IMR-90 (cell line): Measurements from ENCODE around the gene TRIM33. TPM values are rescaled to one million over a fixed set of nuclear protein-coding genes. Genes with fewer than 3 reads are reported as not detected.

Experiments
- ATAC-seq: fragments of 200-7000 bp; cut with Tn5 transposase; 2 replicates; pipeline ENCODE4 v1.9.1; 2020; ENCODE audit warnings: low read depth, mild to moderate bottlenecking, moderate library complexity
- BruUV-seq: library from RNA; stranded (reverse); fragments of 400-500 nt; replicated peaks from 2 replicates; lab custom pipeline; 2021; lab: Mats Ljungman, UMichigan
- CTCF ChIA-PET: fragments of 300-600 bp; formaldehyde crosslinking; extraction: SDS; loops from one replicate; lab custom pipeline; 2021; ENCODE audit warnings: antibody characterized with exemption; lab: Yijun Ruan, JAX
- POLR2A ChIA-PET: fragments of 300-600 bp; sonication (Branson Sonifier 250); formaldehyde crosslinking; loops from one replicate; lab custom pipeline; 2022; ENCODE audit warnings: antibody characterized with exemption; ENCODE audit not compliant: unreplicated experiment; lab: Charles Lee
- DNase-seq: peaks from one replicate; pipeline ENCODE4 v3.0.0; 2013
- H2AFZ ChIP-seq: replicated peaks from 2 replicates; pipeline ENCODE3; 2013; ENCODE audit warnings: low read length, mild to moderate bottlenecking; ENCODE audit not compliant: poor library complexity
- H2AK5ac ChIP-seq: 2 replicates; pipeline ENCODE4 v1.6.1; 2013; ENCODE audit warnings: low read depth, low read length, inconsistent platforms
- H2AK9ac ChIP-seq: replicated peaks from 2 replicates; pipeline ENCODE3; 2013; ENCODE audit warnings: mild to moderate bottlenecking, low read depth, low read length, moderate library complexity; ENCODE audit not compliant: poor library complexity
- H2BK120ac ChIP-seq: 2 replicates; pipeline ENCODE4 v1.6.1; 2013; ENCODE audit warnings: low read depth, low read length, inconsistent platforms
- H2BK15ac ChIP-seq: 3 replicates; pipeline ENCODE4 v1.6.1; 2013; ENCODE audit warnings: low read depth, low read length, inconsistent platforms
- H2BK20ac ChIP-seq: 2 replicates; pipeline ENCODE4 v1.6.1; 2013; ENCODE audit warnings: low read depth, mild to moderate bottlenecking, inconsistent platforms, low read length, moderate library complexity
- H2BK5ac ChIP-seq: 2 replicates; pipeline ENCODE4 v1.6.1; 2013; ENCODE audit warnings: mild to moderate bottlenecking, low read depth, low read length, inconsistent platforms; ENCODE audit not compliant: poor library complexity, severe bottlenecking
- H3K14ac ChIP-seq: replicated peaks from 2 replicates; pipeline ENCODE4 v1.6.1; 2013; ENCODE audit warnings: low read depth, low read length, inconsistent platforms
- H3K18ac ChIP-seq: 2 replicates; pipeline ENCODE4 v1.6.1; 2013; ENCODE audit warnings: low read depth, low read length, control low read depth
- H3K23ac ChIP-seq: 2 replicates; pipeline ENCODE4 v1.6.1; 2013; ENCODE audit warnings: low read depth, low read length, inconsistent platforms
- H3K27ac ChIP-seq: 2 replicates; pipeline ENCODE4 v1.5.1; 2013; ENCODE audit warnings: mild to moderate bottlenecking, control low read depth, low read length; ENCODE audit not compliant: insufficient read depth
- H3K27me3 ChIP-seq: 2 replicates; pipeline ENCODE4 v1.6.1; 2013; ENCODE audit warnings: low read length; ENCODE audit not compliant: control insufficient read depth, insufficient read depth
- H3K36me3 ChIP-seq: 2 replicates; pipeline ENCODE4 v1.6.1; 2013; ENCODE audit warnings: low read length, mixed read lengths; ENCODE audit not compliant: control insufficient read depth, insufficient read depth
- H3K4ac ChIP-seq: 2 replicates; pipeline ENCODE4 v1.6.1; 2013; ENCODE audit warnings: low read depth, low read length, inconsistent platforms
- H3K4me1 ChIP-seq: 2 replicates; pipeline ENCODE4 v1.6.1; 2013; ENCODE audit warnings: low read length, mixed read lengths; ENCODE audit not compliant: control insufficient read depth, insufficient read depth
- H3K4me2 ChIP-seq: 2 replicates; pipeline ENCODE4 v1.6.1; 2013; ENCODE audit warnings: low read depth, mild to moderate bottlenecking, control low read depth, low read length, moderate library complexity
- H3K4me3 ChIP-seq: 2 replicates; pipeline ENCODE4 v1.5.1; 2013; ENCODE audit warnings: low read depth, mild to moderate bottlenecking, control low read depth, low read length, moderate library complexity; ENCODE audit not compliant: insufficient read depth
- H3K56ac ChIP-seq: 2 replicates; pipeline ENCODE4 v1.6.1; 2013; ENCODE audit warnings: low read length, inconsistent platforms; ENCODE audit not compliant: insufficient read depth; ENCODE audit errors: extremely low read depth
- H3K79me1 ChIP-seq, 2 experiments: 2 replicates each; pipeline ENCODE4 v1.6.1; 2013; ENCODE audit warnings: low read length in 2 of 2, inconsistent platforms in 1 of 2, low read depth in 1 of 2
- H3K9ac ChIP-seq: 2 replicates; pipeline ENCODE4 v1.6.1; 2013; ENCODE audit warnings: low read depth, low read length, control low read depth
- H3K9me1 ChIP-seq: 2 replicates; pipeline ENCODE4 v1.6.1; 2013; ENCODE audit warnings: low read length, inconsistent platforms; ENCODE audit not compliant: insufficient read depth
- H3K9me3 ChIP-seq: 2 replicates; pipeline ENCODE4 v1.6.1; 2013; ENCODE audit warnings: low read length; ENCODE audit not compliant: control insufficient read depth, insufficient read depth
- H4K20me1 ChIP-seq: 2 replicates; pipeline ENCODE4 v1.6.1; 2013; ENCODE audit warnings: low read length, inconsistent platforms; ENCODE audit not compliant: insufficient read depth
- H4K5ac ChIP-seq: 2 replicates; pipeline ENCODE4 v1.6.1; 2013; ENCODE audit warnings: mild to moderate bottlenecking, low read depth, low read length, control low read depth
- H4K8ac ChIP-seq, 2 experiments: 2 replicates each; pipeline ENCODE4 v1.6.1; 2013; ENCODE audit warnings: low read depth in 2 of 2, low read length in 2 of 2, control low read depth in 1 of 2, inconsistent platforms in 1 of 2
- H4K91ac ChIP-seq: 2 replicates; pipeline ENCODE4 v1.6.1; 2013; ENCODE audit warnings: low read depth, low read length, inconsistent platforms; ENCODE audit not compliant: insufficient read depth
- BHLHE40 ChIP-seq: fragments of 150-350 bp; IDR thresholded peaks from 2 replicates; pipeline ENCODE4 v1.6.1; 2016; ENCODE audit warnings: mild to moderate bottlenecking, low read depth, low read length
- CEBPB ChIP-seq: IDR thresholded peaks from 2 replicates; pipeline ENCODE4 v1.6.1; 2012; ENCODE audit warnings: low read depth, low read length, improper control_type of control experiment
- CHD1 ChIP-seq: IDR thresholded peaks from 2 replicates; pipeline ENCODE4 v1.6.1; 2012; ENCODE audit warnings: low read depth, low read length, improper control_type of control experiment
- ELK1 ChIP-seq: fragments of 150-350 bp; IDR thresholded peaks from 2 replicates; pipeline ENCODE4 v1.6.1; 2016; ENCODE audit warnings: low read depth, mild to moderate bottlenecking, low read length, moderate library complexity, borderline replicate concordance
- FOS ChIP-seq: fragments of 150-350 bp; IDR thresholded peaks from 2 replicates; pipeline ENCODE4 v1.6.1; 2016; ENCODE audit warnings: low read depth, low read length
- MAFK ChIP-seq: IDR thresholded peaks from 2 replicates; pipeline ENCODE4 v1.6.1; 2012; ENCODE audit warnings: low read depth, low read length, improper control_type of control experiment
- MXI1 ChIP-seq: IDR thresholded peaks from 2 replicates; pipeline ENCODE4 v1.6.1; 2012; ENCODE audit warnings: low read depth, mild to moderate bottlenecking, low read length, moderate library complexity, borderline replicate concordance
- POLR2A ChIP-seq: IDR thresholded peaks from 2 replicates; pipeline ENCODE4 v1.6.1; 2012; ENCODE audit warnings: mild to moderate bottlenecking, low read depth, low read length
- RAD21 ChIP-seq: IDR thresholded peaks from 2 replicates; pipeline ENCODE4 v1.6.1; 2012; ENCODE audit warnings: low read length, improper control_type of control experiment
- RCOR1 ChIP-seq: IDR thresholded peaks from 2 replicates; pipeline ENCODE4 v1.6.1; 2012; ENCODE audit warnings: mild to moderate bottlenecking, low read length, improper control_type of control experiment; ENCODE audit not compliant: insufficient replicate concordance
- RFX5 ChIP-seq: IDR thresholded peaks from 2 replicates; pipeline ENCODE4 v1.8.0; 2012; ENCODE audit warnings: low read depth, mild to moderate bottlenecking, low read length, moderate library complexity
- SMC3 ChIP-seq: fragments of 150-350 bp; IDR thresholded peaks from 2 replicates; pipeline ENCODE4 v1.6.1; 2016; ENCODE audit warnings: low read depth, mild to moderate bottlenecking, antibody characterized with exemption, low read length, moderate library complexity
- USF2 ChIP-seq: fragments of 150-350 bp; IDR thresholded peaks from 2 replicates; pipeline ENCODE4 v1.6.1; 2017; ENCODE audit warnings: mild to moderate bottlenecking, antibody characterized with exemption, low read length, low read depth
- WGBS, 2 experiments: methylation state at CpG; one replicate each; pipeline versions ENCODE4 v1.1.5 to v1.1.7; 2013; ENCODE audit warnings: missing lambda C conversion rate in 2 of 2; ENCODE audit not compliant: insufficient read length in 1 of 2; ENCODE audit errors: extremely low coverage in 2 of 2; 5-methylcytosine and 5-hydroxymethylcytosine counted together
- dilution Hi-C: fragments of 300-500 bp; cut with HindIII; formaldehyde crosslinking; loops from one replicate; pipeline ENCODE4 v1.14.3; 2018; ENCODE audit warnings: low sequenced_read_pairs; ENCODE audit not compliant: unreplicated experiment
- in situ Hi-C: fragments of 300-500 bp; cut with MboI; formaldehyde crosslinking; loops from 3 replicates; pipeline ENCODE4 v1.14.3; 2019; ENCODE audit warnings: low sequenced_read_pairs, inconsistent platforms, mixed read lengths
- intact Hi-C: fragments of 100-400 bp; cut with micrococcal nuclease; formaldehyde crosslinking; loops from 2 replicates; pipeline ENCODE4 v1.10.0; 2022
- polyA plus RNA-seq, 3 experiments: library from polyadenylated mRNA; depleted of rRNA; stranded (reverse); fragments of >200 nt; gene quantifications; 2 replicates each; pipeline ENCODE4 v1.2.3, GENCODE V29; 2012; ENCODE audit warnings: low replicate concordance in 1 of 3
- total RNA-seq: library from RNA; depleted of rRNA; stranded (reverse); fragments of >200 nt; gene quantifications from 2 replicates; pipeline ENCODE4 v1.2.3, GENCODE V29; 2012

TRIM33 gene
- total and polyA plus RNA-seq, 2 of the 4 experiments (the other 2 are of a cell fraction) = 9.5 to 40.1 TPM

- no peaks in the 10 kb centered on the region for H3K9me1 ChIP-seq
- H3K79me1 ChIP-seq = no peaks in the 10 kb centered on the region
- ATAC-seq = no peak
- no peak overlapping the region for H4K8ac ChIP-seq
- H2AK9ac ChIP-seq = no peak overlapping the region
- no peak overlapping the region for H3K9ac ChIP-seq
- no peak overlapping the region for H3K4me2 ChIP-seq
- H4K20me1 ChIP-seq = no peaks in the 10 kb centered on the region
- no peaks in the 10 kb centered on the region for H3K9me3 ChIP-seq
- no peak overlapping the region for H2BK120ac ChIP-seq
- no peak overlapping the region for H3K4ac ChIP-seq
- no peak overlapping the region for H2AK5ac ChIP-seq
- no peak overlapping the region for H4K5ac ChIP-seq
- no peak overlapping the region for H3K27ac ChIP-seq
- no CpG with 5 or more reads among the region's 4 CpGs for whole genome bisulfite sequencing, 2 experiments
- no peak overlapping the region for H3K23ac ChIP-seq
- no peaks in the 10 kb centered on the region for H3K4me1 ChIP-seq
- H2BK20ac ChIP-seq = no peak overlapping the region
- no peak overlapping the region for H3K18ac ChIP-seq
- dilution Hi-C loops = no loop called here
- no peak for TF ChIP-seq CHD1
- TF ChIP-seq RCOR1 = no peak
- no peak for TF ChIP-seq SMC3
- no peak for TF ChIP-seq BHLHE40
- TF ChIP-seq MXI1 = no peak
- no peak for TF ChIP-seq POLR2A
- no peak for TF ChIP-seq CEBPB
- no peak for TF ChIP-seq RFX5
- TF ChIP-seq RAD21 = no peak
- TF ChIP-seq USF2 = no peak
- TF ChIP-seq MAFK = no peak
- TF ChIP-seq ELK1 = no peak
- TF ChIP-seq FOS = no peak
- ChIA-PET CTCF (no interaction called here), POLR2A (no interaction called here)
- no peak overlapping the region for H2AFZ ChIP-seq
- no peak for DNase-seq
- H3K36me3 ChIP-seq = peaks cover 7% of the 10 kb centered on the region
- intact Hi-C loops = no loop called here
- BruUV-seq = no TSS peak
- H3K27me3 ChIP-seq = no peaks in the 10 kb centered on the region
- no peak overlapping the region for H3K4me3 ChIP-seq
- no peak overlapping the region for H2BK15ac ChIP-seq
- in situ Hi-C loops = no loop called here
- no peak overlapping the region for H4K91ac ChIP-seq
- H2BK5ac ChIP-seq = no peak overlapping the region
- H3K14ac ChIP-seq = no peak overlapping the region
- H3K56ac ChIP-seq = no peak overlapping the region
These were observed 113.4 kb downstream of the TRIM33 start for GRCh38 chr1:114397601-114398000.
